Smooth muscle cell (in vitro differentiated cells): Measurements from ENCODE around the gene TSPO2. TPM values are rescaled to one million over a fixed set of nuclear protein-coding genes. Genes with fewer than 3 reads are reported as not detected.
"Not testable (repeated sequence)": the region's sequence is repeated elsewhere in the genome, so short reads cannot be mapped to it uniquely, and the experiment has no call there.

Experiments
- DNase-seq: peaks from one replicate; lab custom pipeline; 2025; ENCODE audit not compliant: unreplicated experiment; lab: John Stamatoyannopoulos, UW
- H2AFZ ChIP-seq: fragments of 200-600 bp; sonication (generic); 2 replicates; pipeline ENCODE4 v1.6.0; 2016; ENCODE audit warnings: antibody characterized with exemption, low read depth, mild to moderate bottlenecking
- H3F3A ChIP-seq: fragments of 200-600 bp; sonication (generic); 2 replicates; pipeline ENCODE4 v1.6.0; 2017; ENCODE audit warnings: antibody characterized with exemption, low read depth
- H3K27ac ChIP-seq: fragments of 200-600 bp; sonication (generic); 2 replicates; pipeline ENCODE4 v1.5.1; 2016; ENCODE audit warnings: low read depth, mild to moderate bottlenecking
- H3K27me3 ChIP-seq: fragments of 200-600 bp; sonication (generic); 2 replicates; pipeline ENCODE4 v1.6.1; 2016; ENCODE audit warnings: low read depth, mild to moderate bottlenecking
- H3K36me3 ChIP-seq: fragments of 200-600 bp; sonication (generic); 2 replicates; pipeline ENCODE4 v1.5.1; 2016; ENCODE audit warnings: low read depth
- H3K4me1 ChIP-seq: fragments of 200-600 bp; sonication (generic); 2 replicates; pipeline ENCODE4 v1.5.1; 2016; ENCODE audit warnings: low read depth
- H3K4me2 ChIP-seq: fragments of 200-600 bp; sonication (generic); 2 replicates; pipeline ENCODE4 v1.6.0; 2016; ENCODE audit warnings: mild to moderate bottlenecking
- H3K4me3 ChIP-seq: fragments of 200-600 bp; sonication (generic); 2 replicates; pipeline ENCODE4 v1.5.1; 2016; ENCODE audit warnings: mild to moderate bottlenecking
- H3K79me2 ChIP-seq: fragments of 200-600 bp; sonication (generic); 2 replicates; pipeline ENCODE4 v1.6.0; 2016; ENCODE audit warnings: low read depth, mild to moderate bottlenecking
- H3K9ac ChIP-seq: fragments of 200-600 bp; sonication (generic); 2 replicates; pipeline ENCODE4 v1.6.0; 2016; ENCODE audit warnings: low read depth
- H3K9me3 ChIP-seq: fragments of 200-600 bp; sonication (generic); replicated peaks from 2 replicates; pipeline ENCODE4 v1.5.1; 2016; ENCODE audit warnings: low read depth
- H4K20me1 ChIP-seq: fragments of 200-600 bp; sonication (generic); 2 replicates; pipeline ENCODE4 v1.6.0; 2016; ENCODE audit warnings: low read depth
- WGBS: methylation state at CpG from one replicate; pipeline ENCODE4 v1.1.7; 2016; ENCODE audit warnings: low lambda C conversion rate; 5-methylcytosine and 5-hydroxymethylcytosine counted together
- polyA plus RNA-seq: library from polyadenylated mRNA; unstranded; fragments of >200 nt; fragmentation: Nextera tagmentation; extraction: Ambion mirVana; gene quantifications from 2 replicates; pipeline ENCODE4 v1.2.1, GENCODE V29; 2016
- total RNA-seq: library from RNA; depleted of rRNA; stranded (reverse); fragments of >200 nt; gene quantifications from 2 replicates; pipeline ENCODE4 v1.2.3, GENCODE V29; 2014
- TF ChIP-seq, protein P1 (sequence below): fragments of 200-600 bp; sonication (generic); IDR thresholded peaks from 2 replicates; pipeline ENCODE4 v1.5.1; 2017; ENCODE audit warnings: borderline replicate concordance, mild to moderate bottlenecking, antibody characterized with exemption; ENCODE audit not compliant: insufficient read depth, poor library complexity, severe bottlenecking

Gene TSPO2
- total and polyA plus RNA-seq, 2 experiments from 2014 or later = not detected

DNA sequence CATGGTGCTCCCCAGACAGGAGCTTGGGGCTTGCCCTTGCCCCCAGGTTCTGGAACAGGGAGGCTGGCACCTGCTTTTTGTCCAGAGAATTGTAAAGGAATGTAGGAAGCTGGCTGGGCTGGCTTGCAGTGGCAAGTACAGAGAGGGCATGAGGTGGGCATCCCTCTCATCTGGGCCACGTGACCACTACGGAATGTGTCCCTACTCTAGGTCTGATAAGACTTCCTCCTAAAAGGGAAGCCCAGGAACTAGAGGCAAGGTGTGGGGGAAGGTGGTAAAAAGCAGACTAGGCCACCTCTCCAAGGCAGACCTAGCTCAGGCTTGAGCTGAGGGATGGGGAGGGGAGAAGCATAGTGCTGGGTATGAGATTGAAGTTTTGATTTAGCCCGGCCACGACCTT is 42.0 kb upstream of the TSPO2 start:
- WGBS = 83% methylated on average over 4 of the region's 4 CpGs
- Histone ChIP-seq H3K4me2 (no peak overlapping the region), H3K36me3 (no peaks in the 10 kb centered on the region), H3K27me3 (no peaks in the 10 kb centered on the region), H4K20me1 (no peaks in the 10 kb centered on the region), H3F3A (peaks cover 7% of the 10 kb centered on the region), H3K4me1 (peaks cover 25% of the 10 kb centered on the region), H3K79me2 (no peaks in the 10 kb centered on the region), H3K9ac (no peak overlapping the region), H3K27ac (no peak overlapping the region), H2AFZ (no peak overlapping the region), H3K9me3 (no peaks in the 10 kb centered on the region), H3K4me3 (no peak overlapping the region)
- DNase-seq = no peak
- TF ChIP-seq, protein P1, sequence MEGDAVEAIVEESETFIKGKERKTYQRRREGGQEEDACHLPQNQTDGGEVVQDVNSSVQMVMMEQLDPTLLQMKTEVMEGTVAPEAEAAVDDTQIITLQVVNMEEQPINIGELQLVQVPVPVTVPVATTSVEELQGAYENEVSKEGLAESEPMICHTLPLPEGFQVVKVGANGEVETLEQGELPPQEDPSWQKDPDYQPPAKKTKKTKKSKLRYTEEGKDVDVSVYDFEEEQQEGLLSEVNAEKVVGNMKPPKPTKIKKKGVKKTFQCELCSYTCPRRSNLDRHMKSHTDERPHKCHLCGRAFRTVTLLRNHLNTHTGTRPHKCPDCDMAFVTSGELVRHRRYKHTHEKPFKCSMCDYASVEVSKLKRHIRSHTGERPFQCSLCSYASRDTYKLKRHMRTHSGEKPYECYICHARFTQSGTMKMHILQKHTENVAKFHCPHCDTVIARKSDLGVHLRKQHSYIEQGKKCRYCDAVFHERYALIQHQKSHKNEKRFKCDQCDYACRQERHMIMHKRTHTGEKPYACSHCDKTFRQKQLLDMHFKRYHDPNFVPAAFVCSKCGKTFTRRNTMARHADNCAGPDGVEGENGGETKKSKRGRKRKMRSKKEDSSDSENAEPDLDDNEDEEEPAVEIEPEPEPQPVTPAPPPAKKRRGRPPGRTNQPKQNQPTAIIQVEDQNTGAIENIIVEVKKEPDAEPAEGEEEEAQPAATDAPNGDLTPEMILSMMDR = no peak

DNA sequence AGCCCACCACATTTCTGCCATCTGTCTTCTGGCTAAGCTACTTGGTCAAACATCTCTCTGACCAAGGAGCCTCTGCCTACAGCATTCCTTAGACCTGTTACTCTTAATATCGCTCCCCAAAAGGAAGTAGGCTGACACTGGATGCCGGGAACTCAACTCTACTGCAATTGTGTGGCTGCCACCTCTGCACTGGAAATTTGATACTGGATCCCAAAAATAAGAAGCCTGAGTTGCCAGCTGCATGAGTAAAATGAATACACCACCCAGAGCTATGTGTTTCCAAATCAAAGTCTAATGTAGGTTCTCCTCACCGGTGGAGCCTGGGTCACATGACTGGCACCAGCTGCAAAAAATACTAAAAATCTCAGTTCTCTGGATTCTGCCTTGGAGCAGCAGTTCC is 40.1 kb upstream of the TSPO2 start:
- Histone ChIP-seq H3F3A (no peaks in the 10 kb centered on the region), H4K20me1 (no peaks in the 10 kb centered on the region), H3K4me2 (no peak overlapping the region), H3K9me3 (no peaks in the 10 kb centered on the region), H3K27me3 (no peaks in the 10 kb centered on the region), H3K4me1 (peaks cover 13% of the 10 kb centered on the region), H3K27ac (no peak overlapping the region), H3K9ac (no peak overlapping the region), H3K36me3 (no peaks in the 10 kb centered on the region), H3K4me3 (no peak overlapping the region), H2AFZ (no peak overlapping the region), H3K79me2 (no peaks in the 10 kb centered on the region)
- TF ChIP-seq, protein P1 = no peak
- DNase-seq = no peak
- 93% methylated on average over 3 of the region's 3 CpGs for WGBS

DNA sequence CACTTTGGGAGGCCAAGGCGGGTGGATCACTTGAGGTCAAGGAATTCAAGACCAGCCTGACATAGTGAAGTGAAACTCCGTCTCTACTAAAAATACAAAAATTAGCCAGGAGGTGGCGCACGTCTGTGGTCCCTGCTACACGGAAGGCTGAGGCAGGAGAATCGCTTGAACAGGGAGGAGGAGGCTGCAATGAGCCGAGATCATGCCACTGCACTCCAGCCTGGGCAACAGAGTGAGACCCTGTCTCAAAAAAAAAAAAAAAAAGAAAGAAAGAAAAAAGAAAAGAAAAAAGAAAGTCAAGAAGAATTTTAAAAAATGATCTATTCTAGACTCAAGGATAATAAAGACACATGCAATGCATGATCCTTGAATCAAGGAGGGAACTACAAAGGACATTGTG is 36.0 kb upstream of the TSPO2 start:
- not testable (repeated sequence) for H4K20me1 ChIP-seq, H3K4me3 ChIP-seq, H3K27ac ChIP-seq, H3K4me1 ChIP-seq, H3F3A ChIP-seq, H3K27me3 ChIP-seq, H3K4me2 ChIP-seq, H3K79me2 ChIP-seq, H3K9ac ChIP-seq, DNase-seq, H3K9me3 ChIP-seq, H3K36me3 ChIP-seq, H2AFZ ChIP-seq
- WGBS = 11% methylated on average over 7 of the region's 7 CpGs
- TF ChIP-seq, protein P1 = peak; percentile 63

DNA sequence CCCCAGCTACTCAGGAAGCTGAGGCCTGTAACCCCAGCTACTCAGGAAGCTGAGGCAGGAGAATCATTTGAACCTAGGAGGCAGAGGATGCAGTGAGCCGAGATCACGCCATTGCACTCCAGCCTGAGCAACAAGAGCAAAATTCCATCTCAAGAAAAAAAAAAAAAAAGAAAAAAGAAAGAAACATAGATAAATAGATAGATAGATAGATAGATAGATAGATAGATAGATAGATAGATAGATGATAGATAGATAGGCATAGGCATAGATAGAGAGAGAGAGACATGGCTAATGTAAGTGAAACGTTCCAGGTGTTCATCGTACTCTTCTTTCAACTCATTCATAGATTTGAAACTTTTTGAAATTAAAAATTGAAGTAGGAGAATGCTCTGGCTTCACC is 35.3 kb upstream of the TSPO2 start:
- H3F3A ChIP-seq, H3K9me3 ChIP-seq, H3K79me2 ChIP-seq, H3K27me3 ChIP-seq, H3K9ac ChIP-seq, H3K4me3 ChIP-seq, DNase-seq, H2AFZ ChIP-seq, H3K27ac ChIP-seq, H3K4me1 ChIP-seq, H4K20me1 ChIP-seq, H3K4me2 ChIP-seq, H3K36me3 ChIP-seq: not testable (repeated sequence)
- 91% methylated on average over 4 of the region's 4 CpGs for WGBS
